DMS 273 (cell line): Measurements from ENCODE around the gene ARHGAP22.
"Not testable (repeated sequence)": the region's sequence is repeated elsewhere in the genome, so short reads cannot be mapped to it uniquely, and the experiment has no call there.

ENCODE experiments used
- DNase-seq: peaks from one replicate; lab custom pipeline; 2025; ENCODE audit not compliant: unreplicated experiment; lab: John Stamatoyannopoulos, UW

ARHGAP22 gene

DNA sequence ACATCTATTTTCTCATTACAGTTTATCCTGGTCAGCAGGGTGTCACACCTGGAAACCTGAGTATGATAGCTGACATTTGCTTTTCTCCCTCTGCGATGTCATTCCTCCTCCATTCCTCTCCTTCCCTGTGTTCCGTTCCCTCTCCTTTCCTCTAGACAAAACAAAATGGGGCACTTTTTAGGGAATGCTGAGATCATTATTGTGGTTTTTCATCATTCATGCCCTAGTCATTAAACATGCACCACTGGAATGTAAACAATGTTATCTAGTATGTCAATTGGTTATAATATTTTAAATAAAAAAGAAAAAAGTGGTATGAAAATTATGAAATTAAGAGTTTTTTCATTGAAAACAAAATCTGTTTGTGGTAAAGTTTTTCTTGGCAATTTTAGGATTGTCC is 165.8 kb downstream of the ARHGAP22 start:
- no peak for DNase-seq

DNA sequence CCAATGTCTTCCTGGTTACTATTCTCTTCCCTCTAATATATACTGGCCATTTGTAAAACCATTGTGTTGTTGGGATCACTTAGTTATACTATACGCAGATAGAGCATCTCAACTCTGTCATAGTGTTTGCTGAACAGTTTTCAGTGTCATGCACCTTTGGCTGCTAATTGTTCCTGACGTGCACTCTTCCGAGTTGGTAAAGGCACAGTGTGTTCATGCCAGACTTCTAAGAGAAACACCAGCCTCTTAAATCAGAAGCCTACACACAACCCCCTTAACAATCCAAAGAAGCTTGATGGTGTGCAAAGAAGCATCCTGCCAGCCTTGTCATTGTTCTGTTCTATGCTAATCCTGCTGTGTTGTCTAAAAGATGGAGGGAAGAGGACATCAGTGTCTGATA is 167.3 kb downstream of the ARHGAP22 start:
- DNase-seq: no peak

DNA sequence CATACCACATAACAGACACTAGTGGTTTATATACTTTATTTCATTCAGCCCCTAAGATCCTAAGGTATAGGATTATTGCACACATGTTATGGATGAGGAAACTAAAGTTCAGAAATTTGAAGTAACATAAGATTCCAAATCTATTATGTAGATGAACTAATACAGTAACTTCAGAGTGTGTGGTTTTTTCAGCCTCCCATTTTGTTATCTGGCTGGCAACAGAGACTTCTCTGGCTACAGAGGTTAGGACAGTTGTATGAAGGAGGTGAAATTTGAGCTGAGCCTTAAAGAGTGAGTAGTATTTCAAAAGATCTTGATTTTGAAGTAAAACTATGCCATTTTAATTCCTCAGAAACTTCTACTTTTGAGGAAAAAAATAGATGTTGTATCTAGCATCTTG is 173.0 kb downstream of the ARHGAP22 start:
- no peak for DNase-seq

DNA sequence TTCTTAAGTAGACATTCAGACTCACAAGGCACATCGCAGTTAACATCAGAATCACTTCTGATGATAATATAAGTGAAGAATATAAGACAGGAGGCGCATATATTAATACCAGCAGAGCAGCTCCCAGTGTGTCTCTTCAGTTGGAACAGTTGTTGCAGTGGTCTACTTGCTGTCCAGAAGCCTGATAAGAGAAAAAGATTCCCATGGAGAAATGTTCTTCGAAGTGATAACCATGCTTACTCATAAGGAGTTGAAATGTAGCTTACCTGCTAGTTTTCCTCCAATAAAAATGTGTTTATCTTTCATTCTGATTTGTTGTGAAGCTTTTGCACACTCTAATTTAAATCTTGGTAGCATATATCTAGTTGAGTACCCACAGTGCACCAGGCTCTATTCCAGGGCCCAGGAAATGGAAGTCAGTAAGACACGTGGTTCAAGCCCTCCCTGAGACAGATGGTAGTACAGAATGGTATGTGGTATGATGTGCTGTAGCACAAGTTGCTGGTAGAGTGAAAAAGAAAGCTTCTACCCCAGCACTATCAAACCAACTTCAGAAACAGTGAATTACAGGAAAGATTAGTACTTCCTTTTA is 174.4 kb downstream of the ARHGAP22 start:
- no peak for DNase-seq

DNA sequence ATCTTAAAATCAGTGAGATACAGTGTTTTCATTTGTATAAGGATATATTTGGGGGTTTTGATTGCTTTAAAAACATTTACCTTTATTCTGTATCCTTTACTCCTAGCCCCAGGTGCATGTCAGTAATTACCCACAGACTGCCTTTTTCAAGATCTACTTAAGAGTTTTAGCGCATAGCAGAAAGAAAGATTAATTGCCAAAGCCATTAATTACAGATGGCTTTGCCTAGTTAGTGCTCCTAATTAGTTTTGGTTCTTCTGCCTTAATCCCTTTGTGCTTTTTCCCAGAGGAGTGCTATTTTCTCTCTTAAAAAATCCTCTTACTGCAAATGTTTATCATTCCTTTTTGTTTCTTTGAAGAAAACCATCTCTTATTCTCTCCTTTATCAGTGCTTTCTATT is 175.6 kb downstream of the ARHGAP22 start:
- DNase-seq: no peak

DNA sequence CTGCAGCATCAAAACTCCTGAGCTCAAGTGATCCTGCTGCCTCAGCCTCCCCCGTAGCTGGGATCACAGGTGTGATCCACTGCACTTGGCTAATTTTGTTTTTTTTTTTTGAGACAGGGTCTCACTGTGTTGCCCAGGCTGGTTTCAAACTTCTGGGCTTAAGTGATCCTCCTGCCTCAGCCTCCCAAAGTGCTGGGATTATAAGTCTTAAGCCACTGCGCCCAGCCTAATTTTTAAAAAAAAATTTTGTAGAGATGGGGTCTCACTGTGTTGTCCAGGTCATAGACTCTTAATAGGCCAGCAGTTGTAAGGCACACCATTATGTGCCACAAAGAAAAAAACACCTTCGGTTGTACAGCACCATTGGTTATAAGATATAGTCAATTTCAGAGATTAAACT is 176.0 kb downstream of the ARHGAP22 start:
- no peak for DNase-seq

DNA sequence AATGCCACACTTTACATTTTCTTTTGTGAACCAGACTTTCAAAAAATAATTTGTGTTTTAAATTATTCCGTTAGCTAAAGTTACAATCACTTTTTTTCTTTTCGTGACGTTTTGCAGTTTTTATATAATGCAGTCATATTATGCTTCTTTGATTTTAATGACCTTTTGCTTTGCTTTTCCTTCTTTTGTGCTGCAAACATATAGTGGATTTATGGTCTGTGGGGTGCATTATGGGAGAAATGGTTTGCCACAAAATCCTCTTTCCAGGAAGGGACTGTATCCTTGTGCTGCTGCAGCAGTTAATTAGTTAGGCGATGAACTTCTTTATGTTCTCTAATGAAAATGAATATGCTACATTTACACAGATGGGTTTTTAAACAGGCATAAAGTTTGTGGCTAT is 181.0 kb downstream of the ARHGAP22 start:
- no peak for DNase-seq

DNA sequence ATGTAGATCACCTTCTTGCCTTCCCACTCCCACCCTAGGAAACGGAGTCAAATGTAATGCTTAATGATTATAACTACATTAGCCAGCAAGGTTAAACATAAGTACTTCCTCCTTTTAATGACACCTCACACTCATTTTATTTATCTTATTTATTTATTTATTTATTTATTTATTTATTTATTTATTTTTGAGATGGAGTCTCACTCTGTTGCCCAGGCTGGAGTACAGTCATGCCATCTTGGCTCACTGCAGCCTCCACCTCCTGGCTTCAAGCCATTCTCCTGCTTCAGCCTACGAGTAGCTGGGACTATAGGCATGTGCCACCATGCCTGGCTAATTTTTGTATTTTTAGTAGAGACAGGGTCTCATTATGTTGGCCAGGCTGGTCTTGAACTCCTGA is 183.0 kb downstream of the ARHGAP22 start:
- not testable (repeated sequence) for DNase-seq

DNA sequence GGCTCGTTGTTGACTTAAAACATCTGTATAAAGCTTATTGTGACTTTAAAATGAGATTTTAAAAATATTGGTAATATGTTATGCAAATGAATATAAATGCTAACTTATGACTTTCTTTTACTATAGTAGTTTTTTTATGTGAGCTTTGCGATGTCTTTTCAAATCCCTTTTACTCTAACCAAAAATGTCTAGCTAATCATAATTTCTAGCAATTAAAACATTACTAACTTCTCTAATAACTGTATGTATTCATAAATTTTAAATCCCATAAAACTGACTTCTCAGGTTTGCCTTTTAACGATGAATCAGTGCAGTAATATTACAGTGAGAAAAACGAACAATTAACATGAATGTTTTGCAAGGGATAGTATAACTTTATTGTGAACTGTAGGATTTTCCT is 185.2 kb downstream of the ARHGAP22 start:
- no peak for DNase-seq

DNA sequence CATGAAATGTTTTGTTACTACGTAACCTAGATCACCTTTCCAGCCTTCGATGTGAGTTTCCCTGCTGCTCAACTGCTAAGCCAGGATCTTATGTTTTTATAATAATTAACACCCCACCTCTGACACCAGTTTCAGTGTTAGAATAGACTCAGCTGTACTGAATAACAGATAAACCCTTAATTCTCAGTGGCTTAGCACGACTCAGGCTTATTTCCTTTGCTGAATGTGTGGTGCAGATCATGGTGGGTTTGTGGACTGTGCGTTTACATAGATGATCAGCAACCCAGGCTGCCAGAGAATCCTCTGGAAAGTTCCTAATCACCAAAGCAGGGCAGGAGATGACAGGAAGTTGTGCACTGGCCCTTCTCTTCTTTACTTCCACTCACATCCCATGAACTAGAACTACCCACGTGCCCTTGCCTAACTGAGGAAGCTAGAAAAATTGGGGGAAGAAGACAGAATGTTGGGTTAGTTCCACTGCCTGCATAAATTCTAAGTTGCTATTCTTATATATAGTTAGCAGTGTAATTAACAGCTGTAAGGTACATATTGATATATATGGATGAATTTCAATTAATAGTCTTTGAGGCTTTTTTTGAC is 186.6 kb downstream of the ARHGAP22 start:
- no peak for DNase-seq

DNA sequence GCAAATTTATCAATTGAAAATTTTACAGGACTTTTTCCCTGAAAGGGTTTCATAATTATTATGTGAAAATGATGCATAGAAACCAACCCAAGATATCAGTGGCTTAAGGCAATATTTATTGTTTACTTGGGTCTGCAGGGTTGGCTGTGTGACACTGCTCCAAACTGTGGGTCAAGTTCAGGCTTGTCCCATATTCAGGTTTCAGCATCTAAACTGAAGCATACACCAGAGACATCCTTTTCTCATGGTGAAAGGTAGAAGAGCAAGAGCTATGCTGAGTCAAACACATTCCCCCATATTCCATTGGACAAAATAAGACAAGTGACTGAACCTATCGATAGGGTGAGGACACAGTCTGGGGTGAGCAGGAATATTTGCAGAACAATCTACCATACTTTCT is 187.5 kb downstream of the ARHGAP22 start:
- DNase-seq: no peak

DNA sequence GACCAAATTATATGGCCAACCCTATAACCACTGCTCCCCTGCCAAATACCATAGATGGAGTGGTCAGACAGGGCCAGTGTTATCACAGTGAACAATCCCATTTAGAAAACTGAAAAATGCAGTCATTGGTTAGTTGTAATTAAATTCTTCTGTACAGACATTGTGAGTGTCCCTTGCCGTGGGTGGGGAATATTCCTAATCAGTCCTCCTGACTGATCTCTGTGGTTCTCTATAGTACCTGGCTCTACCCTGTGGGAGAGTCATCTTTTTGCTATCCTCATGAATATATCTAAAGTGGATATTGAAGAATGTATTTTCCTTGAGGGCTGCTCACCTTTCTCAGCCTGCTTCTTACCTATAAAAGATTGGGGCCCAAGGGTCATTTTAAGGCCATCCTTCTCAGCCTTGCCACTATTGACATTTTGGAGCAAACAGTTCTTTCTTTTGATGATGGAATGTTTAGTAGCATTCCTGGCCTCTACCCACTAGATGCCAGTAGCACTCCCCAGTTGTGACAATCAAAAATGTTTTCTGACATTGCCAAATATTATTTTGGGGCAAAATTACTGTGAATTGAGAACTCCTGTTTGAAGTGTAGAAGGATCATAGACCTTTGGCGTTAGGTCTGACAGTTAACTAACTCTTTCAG is 188.2 kb downstream of the ARHGAP22 start:
- DNase-seq: no peak

DNA sequence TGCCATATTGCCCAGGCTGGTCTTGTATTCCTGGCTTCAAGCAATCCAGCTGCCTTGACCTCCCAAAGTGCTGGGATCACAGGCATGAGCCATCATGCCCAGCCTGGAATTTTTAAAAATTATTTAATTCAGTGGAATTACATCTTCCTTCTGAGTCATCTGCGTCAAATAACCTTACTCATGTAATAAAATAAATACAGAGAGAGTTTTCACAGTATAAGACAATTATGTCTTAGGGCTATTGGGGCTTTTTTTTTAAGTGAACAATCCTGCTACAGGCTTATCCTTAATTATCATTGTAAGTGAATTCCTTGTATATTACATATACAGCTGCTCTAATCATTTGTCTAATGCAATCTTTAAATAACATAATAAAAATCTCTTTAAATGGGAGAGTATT is 190.1 kb downstream of the ARHGAP22 start:
- DNase-seq: no peak

DNA sequence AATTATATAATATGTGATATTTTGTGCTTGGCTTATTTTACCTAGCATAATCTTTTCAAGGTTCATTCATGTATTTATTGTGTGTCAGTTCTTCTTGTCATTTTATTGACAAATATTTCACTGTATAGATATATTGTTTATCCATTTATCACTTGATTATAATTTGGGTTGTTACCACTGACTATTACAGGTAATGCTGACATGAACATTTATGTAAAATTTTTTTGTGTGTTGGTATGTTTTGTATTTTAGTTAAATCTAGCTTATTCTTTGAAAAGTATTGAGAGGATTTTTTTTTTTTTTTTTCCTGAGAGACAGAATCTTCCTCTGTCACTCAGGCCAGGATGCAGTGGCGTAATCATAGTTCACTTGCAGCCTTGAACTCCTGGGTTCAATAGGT is 190.7 kb downstream of the ARHGAP22 start:
- no peak for DNase-seq

DNA sequence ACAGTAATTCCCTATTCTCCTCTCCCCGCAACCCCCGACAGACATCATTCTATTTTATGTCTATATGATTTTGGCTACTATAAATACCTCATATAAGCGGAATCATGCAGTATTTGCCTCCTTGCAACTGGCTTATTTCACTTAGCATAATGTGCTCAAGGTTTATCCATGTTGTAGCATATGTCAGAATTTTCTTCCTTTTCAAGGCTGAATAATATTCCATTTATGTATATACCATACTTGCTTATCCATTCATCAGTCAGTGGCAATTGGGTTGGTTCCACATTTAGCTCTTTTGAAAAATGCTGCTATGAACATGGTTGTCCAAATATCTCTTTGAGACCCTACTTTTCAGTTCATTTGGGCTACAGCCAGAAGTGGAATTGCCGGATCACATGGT is 191.9 kb downstream of the ARHGAP22 start:
- no peak for DNase-seq

DNA sequence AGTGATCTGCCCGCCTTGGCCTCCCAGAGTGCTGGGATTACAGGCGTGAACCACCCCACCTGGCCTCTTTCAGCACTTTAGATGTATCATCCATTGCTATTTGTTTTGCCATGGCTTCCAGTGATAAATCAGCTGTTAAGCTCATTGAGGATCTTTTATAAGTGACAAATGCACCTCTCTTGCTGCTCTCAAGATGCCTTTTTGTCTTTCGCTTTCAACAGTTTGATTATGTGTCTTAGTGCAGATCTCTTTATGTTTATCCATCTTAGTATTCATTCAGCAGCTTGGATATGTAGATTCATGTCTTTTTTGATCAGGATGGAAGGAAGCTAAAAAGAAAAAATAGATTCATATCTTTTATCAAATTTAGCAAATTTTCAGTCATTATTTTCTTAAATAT is 192.8 kb downstream of the ARHGAP22 start:
- DNase-seq: no peak

DNA sequence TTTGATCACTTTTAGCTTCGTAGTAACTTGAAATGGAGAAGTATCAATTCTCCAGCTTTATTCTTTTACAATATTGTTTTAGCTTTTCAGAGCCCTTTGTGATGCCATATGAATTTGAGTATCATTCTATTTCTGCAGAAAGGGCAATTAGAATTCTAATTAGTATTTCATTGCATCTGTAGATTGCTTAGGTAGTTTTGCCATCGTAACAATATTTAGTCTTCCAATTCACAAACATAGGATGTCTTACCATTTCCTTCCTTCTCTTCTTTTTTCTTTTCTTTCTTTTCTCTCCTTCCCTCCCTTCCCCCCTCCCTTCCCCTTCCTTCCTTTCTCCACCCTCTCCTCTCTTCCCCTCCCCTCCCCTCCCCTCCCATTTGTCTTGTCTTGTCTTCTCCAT is 193.4 kb downstream of the ARHGAP22 start:
- no peak for DNase-seq

DNA sequence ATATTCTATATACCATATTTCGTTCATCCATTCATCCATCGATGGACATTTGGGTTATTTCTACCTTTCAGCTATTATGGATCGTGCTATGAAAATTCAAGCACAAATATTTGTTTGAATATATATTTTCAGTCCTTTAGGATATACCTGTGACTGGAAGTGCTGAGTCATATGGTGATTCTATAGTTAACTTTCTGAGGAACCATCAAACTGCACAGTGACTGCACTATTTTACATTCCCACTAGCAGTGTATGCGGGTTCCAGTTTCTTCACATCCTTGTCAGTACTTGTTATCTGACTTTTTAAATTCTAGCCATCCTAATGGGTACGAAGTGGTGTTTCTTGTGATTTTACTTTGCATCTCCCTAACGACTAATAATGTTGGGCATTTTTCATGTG is 194.4 kb downstream of the ARHGAP22 start:
- no peak for DNase-seq

DNA sequence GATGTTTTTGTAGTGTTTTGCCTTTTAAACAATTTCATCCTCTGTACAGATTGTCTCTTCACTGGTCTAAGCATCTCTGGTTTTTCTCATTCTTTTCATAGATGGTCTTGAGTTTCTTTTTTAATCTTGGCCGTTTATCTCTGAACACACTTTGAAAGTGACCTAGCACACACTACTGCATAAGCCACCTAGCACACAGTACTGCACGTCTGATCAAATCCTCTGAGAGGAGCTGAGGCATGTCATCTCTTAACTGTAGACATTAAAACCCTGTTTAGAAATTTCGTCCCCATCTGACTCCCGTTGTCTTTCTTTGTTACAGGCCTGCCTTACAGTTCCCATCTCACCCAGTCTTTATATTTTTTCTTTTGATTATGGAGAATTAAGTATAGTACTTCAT is 198.2 kb downstream of the ARHGAP22 start:
- no peak for DNase-seq

DNA sequence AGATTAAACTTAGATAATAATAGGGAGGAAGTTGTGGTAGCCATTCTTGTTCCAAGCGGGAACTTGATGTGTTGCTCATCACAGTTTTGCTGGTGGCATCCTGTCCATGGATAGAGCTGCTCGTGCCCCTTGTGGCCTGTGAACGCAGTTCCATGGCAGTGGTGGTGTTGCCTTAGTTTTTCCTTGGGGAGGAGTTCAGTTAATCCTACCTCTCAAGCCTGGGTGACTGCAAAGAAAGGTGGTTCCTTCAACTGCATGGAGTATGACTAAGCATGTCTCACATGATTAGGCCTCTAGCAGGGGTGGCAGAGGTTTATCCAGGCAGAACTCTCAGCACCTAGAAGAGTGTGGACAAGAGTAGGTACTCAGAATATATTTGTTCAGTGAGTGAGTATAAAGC is 198.7 kb downstream of the ARHGAP22 start:
- DNase-seq: no peak

DNA sequence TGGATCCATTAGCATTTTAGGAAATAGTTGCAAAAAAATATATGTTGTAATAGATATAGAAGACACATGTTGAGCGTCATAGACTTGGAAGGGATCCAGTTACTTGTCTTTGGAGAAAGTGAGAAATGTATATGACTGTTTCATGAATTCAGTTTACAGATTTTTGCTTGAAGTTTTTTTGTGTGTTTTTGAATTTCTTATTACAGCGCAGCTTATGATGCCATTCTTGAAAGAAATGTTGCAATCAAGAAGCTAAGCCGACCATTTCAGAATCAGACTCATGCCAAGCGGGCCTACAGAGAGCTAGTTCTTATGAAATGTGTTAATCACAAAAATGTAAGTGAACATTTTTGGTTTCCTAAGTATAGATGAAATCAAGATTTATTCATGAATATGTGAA is 200.2 kb downstream of the ARHGAP22 start:
- DNase-seq: no peak

DNA sequence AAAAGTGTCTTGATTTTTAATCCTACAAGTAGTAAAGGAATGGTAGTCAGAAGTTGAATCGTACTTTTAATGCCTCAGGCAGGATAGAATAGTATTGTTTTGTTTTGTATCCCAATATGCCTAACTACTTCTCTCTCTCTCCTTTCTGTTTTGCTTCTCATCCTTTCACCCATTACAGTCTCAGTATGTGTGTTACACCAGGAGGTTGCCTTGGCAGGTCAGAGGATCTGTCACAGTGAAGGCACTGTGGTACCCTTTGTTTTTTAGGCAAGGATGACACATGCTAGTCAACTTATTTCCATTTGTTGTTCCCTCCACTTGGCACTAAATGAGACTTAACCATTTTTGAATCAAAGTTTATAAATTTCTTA is 204.0 kb downstream of the ARHGAP22 start:
- no peak for DNase-seq
